ENCODE data around the gene COLEC12.
A peak's percentile ranks its signal among the peaks of the same experiment; 100 is the strongest.
"Not testable (repeated sequence)": the region's sequence is repeated elsewhere in the genome, so short reads cannot be mapped to it uniquely, and the experiment has no call there.

COLEC12 gene

DNA sequence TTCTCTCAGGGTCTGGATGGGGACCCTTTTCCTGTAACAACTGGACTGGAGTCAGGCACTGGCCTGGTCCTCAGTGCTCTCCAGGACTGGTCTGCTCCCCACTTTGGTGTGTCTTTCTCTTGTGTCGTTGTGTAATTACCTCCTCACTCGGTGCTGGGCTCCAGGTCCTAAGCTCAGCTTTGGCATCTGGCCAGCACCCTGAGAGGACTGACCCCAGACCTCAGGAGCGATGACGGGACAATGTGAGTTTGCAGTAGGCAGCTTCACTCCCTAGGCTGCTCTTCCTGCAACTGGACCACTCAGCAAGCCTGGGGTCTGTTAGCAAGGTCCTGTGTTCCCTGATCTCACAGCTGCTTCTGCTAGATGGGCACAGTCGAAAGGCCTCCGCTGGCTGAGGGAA is 93.8 kb downstream of the COLEC12 start:
- no peak for DNase-seq

DNA sequence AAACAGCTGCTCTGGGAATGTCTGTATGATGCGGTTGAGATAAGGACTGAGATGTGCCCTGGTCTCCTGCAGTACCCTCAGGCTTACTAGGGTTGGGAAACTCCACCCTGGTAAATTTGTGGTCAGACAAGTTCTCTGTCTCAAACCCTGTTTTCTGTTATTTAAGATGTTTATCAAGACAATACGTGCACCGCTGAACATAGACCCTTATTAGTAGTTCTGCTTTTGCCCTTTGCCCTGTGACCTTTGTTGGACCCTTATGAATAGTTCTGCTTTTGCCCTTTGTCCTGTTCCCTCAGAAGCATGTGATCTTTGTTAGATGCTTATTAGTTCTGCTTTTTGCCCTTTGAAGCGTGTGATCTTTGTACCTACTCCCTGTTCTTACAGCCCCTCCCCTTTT is 95.5 kb downstream of the COLEC12 start:
- DNase-seq = not testable (repeated sequence)

DNA sequence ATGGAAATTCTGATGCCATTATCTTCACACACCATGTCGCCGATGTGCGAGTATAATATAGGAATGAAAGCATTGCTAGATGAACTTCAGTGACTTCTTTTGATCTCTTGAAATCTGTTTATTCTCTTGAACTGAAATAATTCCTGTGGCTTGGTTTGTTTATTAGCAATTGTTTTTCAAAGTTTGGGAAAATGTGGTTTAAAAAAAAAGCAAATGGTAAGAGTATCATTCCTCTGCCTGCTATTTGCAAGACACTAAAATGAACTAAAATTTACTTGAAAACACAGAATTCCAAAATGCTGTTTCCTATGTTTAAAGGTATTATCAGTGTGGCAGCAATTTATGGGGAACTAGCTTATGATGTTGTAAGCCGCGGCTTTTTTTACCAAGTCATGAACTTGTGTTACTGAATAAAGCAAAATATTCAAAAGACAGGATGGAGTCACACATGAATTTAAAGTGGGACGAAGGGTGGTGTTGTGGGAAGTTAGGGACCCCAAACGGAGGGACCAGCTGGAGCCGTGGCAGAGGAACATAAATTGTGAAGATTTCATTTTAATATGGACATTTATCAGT is 96.4 kb downstream of the COLEC12 start:
- DNase-seq = no peak

DNA sequence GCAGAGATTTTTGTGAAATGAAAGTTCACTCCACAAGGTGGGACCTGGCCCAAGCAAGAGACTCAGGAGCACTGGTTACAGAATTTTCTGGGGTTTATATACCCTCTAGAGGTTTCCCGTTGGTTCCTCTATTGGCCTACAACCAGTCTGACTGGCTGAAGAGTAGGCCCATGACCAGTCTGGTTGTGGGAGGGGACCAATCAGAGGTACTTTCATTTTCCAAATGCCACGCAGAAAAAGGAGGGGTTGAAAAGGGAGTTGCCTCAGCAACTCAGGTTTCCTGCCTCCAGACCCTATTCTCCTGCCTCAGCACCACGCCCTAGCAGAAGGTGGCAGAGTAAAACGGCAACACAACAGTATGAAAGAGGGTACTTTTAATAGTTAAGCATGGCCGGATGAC is 98.4 kb downstream of the COLEC12 start:
- no peak for DNase-seq

DNA sequence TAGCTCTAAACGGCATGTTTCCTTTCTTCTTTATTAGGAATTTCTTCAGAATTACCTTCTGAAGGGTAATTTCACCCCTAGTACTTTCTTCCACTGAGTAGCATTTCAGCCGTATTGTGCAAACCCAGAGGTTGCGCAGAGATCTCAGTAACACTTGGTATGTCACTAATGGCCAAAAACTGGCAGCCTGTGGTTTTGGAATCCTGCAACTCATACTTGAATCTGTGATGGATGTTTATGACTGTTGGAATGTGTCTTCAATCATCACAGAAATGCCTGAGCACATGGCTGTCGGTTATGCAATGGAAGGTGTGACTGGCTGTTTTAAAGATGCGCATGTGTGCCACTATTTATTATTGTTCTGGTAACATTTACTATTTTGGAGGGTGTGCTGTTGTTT is 100.0 kb downstream of the COLEC12 start:
- no peak for DNase-seq

DNA sequence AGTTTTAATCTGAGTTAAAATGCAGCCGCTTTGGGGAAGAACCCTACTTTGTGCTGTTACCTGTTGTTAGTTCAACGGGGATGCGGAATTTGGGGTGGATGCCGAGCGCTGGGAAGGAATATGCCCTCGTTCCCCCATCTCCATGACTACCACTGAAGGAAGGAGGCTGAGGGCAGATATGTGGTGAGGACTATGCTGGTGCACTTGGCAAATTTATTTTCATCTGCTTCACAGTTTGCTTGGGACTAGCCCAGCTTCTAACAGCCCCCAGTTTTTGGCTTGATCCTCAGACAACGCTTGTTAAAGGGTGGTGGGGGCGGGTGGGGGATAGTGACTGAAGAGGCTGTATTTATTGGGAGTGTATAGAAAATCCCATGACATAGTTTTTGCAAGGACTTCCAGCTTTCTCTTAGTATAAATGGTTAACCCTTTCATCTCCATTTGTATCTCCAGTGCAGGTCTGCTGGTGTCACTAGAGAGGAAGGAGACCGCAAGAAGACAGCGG is 100.8 kb downstream of the COLEC12 start:
- DNase-seq = no peak

DNA sequence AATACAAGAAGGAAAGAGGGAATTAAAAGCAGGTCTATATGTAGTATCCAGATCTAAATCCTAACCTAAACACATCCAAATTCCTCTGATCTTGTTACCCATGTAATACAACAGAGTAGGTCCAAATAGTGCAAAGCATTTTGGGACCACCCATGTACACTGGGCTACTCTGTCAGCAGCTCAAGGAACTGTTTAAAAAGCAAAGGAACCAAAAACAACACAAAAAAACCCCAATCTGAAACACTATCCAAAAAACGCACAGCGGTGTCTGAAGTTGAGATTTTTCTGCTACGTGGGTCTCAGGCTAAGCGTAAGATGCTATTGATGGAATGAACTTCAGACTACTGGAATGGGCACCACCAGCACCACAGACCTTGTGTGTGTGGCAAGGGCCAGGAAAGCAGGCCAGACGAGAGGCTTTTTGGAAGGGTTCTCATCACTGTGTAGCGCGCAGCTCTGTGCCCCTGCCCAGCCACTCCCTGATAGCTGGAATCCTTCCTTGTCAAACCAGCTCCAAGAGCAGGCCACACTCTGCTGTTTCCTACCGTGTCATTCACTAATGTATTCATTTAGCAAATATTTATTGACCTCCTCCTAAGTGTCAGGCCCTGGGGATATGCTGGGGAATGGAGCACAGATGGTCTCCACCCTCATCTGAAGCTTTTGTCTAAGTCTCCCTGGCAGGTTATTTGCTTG is 101.4 kb downstream of the COLEC12 start:
- DNase-seq = no peak

DNA sequence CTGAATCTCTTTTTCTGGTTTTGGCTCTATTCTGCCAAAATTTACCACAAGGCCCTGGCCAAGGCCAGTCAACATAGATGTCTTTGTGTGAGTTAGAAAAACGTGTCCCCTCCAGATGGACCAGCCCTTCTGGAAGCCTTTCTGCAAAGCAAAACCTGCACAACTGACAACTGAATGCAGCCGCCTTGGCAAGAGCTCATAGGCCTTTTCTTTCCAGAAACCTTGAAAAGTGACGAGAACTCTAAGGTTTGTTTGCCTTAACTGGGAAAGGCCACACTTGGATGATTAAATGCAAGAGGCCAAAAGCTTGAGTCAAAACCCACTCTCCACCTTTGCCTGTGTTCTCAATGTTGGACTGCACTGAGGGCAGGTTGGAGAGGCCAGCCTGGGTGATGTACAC is 103.9 kb downstream of the COLEC12 start:
- no peak for DNase-seq

DNA sequence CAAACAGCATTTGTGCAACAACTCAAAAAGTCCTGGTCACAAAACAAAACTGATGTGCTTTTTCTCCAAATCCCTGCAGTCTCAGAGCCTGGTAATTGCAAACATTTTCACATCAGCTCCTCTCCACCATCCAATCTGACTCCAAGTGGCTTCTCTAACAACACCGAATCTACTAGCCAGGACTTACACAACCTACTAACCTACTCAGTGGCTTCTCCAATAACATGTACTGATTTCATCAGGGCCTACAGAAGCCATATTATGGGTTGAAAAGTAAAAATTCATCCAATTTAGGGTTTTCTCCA is 104.3 kb downstream of the COLEC12 start:
- no peak for DNase-seq

DNA sequence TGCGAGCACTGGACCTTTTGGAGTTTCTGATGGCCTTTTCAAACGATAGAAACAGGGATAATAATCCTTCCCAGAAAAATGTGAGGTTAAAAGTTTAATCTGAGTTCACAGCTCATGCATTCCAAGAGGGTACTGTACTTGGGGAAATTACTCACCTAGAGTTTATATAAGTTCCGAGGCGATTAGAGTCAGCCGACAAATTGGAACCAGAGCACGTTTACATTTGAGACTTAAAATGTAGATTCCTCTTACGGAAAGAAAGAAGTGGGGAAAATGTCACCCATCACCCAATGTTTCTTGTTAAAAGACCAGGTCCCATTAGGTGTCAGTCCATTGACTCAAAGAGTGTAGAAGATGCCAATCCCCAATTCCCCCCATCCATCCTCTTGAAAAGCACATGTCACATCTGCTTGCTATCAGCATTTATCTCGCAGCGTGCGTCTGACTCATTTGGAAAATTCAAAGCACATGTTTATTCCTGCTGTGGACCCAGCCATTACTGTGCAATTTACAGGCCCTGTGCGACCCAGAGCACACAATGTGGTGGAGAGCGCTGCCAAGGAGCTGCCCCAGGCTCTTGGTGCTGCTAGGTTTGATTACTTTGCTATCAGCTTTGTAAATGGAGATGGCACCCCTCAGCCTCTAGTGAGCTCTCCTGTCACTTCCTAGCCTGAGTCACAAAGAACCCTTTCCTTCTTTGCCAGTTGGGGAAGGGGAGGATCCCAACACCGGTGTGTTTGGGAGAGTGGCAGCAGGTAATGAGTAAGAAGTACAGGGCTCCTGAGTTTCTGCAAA is 104.8 kb downstream of the COLEC12 start:
- no peak for DNase-seq

DNA sequence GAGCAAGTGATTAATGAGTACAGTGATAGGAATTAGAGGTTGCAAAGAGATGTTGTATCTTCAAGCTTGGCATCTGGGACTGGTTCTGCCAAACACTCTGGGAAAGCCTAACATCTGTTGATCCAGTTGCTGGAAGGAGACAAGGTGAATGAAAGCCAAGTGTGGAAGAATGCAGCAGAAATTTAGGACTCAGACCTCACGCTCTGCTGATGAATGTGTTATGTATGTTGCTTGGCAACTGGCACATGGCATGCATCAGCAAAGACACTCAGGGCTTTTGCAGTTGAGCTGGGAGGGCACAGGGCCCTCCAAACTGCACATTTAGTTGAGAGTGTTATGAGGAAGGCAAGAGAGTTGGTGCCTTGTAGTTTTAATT is 105.5 kb downstream of the COLEC12 start:
- peak; percentile 16 for DNase-seq

DNA sequence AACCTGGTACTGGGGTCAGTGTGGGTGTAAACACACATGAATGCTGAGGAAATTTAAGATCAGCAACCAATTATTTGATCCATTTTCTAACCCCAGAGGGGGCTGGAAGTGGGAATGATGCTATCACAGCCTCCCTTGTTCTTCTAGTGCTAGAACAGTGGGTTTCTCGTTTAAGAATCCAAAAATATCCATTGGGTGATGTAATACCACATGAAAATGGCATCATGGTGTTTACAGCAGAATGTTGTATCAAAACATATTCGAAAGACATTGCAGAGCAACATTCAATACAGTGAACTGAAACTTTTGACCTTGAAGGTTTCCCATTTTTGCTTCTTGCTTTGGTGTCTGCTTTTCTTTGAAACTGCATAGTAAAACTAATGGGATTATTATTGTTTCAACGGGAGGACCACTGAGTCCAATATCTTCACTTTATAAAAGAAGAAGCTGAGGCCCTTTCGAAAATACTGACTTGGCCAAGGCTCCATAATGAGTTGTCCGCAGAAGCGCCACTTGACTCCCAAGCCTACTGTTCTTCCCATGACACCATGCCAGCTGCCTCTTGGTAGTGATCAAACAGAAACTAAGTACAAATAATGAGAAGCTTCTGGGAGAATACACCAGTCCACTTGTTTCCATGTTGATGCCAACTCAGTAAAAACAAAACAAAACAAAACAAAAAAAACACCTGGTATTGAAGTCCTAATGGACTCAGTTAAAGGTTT is 106.1 kb downstream of the COLEC12 start:
- DNase-seq = no peak

DNA sequence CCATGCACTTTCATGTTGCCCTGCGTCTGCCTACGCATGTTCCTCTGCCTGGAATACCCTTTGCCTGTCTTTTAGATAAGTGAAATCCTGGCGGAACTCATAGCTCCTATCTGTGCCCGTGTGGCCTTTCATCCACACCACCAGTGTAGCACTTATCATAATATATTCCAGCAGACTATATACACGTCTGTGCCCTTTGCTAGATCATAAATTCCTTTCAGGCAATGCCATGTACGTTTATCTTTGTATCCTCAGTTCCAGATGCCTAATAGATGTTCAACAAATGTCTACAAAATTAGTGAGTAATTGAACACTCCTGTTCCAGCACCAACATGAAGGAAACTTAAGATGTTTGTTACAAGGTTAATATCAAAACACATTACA is 106.9 kb downstream of the COLEC12 start:
- no peak for DNase-seq

DNA sequence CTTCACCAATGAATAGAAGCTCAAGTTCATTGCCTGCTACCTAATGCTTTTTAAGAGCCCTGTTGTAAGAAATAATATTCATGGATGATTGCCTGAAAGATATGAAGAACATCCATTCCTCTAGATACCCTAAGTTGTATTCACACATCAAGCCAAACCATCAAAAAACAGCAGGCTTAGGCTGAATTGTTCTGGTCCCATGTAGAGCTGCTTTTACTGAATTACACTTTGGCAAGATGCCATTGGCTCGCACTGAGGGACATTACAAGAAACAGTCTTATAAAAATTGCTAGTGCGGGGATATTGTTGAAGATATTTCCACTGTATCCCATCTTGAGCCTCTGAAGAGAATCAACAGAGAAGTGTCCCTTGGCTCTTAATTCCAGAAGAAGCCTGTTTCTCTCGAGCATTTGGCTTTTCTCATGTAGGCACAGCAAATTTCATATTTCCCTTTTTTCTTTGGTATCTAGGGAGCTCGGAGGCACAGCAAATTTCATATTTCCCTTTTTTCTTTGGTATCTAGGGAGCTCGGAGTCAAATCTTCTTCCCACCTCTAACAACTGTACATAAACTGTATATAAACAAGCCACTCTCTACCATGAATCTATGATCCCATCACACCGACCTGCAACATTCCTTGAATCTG is 107.5 kb downstream of the COLEC12 start:
- DNase-seq = no peak

DNA sequence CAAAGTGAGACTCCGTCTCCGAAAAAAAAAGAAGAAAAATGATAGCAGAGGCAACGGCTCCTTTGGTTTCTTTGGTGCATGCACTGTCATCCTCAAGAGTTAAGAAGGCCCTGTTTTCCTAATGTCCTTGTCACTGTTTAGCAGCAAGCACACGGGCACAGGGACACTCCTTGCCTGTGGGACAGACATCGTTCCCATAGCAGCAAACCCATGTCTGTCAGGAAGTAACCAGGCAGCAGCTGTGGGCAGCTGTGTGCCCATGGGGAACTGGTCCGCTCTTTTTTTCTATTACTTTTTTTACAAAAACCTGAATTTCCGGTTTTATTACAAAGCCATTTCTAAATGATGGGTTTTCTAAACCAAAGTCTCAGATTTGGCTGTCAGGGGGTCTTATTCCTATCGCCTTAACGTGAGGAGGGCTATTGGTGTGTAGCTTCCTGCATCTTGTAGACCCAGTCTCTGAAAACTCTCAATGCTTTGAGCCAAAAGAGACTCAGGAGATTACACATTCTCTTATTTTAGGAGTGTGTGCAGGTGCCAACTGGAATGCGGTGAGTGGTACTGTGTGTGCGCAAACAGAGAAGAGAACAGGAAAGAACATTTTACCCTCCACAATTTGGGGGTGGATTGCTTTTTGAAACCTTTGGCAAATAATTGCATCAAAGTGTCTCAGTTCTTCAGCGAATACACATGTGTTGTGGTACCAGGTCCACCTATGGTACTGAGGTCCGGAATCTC is 109.6 kb downstream of the COLEC12 start:
- DNase-seq = no peak

DNA sequence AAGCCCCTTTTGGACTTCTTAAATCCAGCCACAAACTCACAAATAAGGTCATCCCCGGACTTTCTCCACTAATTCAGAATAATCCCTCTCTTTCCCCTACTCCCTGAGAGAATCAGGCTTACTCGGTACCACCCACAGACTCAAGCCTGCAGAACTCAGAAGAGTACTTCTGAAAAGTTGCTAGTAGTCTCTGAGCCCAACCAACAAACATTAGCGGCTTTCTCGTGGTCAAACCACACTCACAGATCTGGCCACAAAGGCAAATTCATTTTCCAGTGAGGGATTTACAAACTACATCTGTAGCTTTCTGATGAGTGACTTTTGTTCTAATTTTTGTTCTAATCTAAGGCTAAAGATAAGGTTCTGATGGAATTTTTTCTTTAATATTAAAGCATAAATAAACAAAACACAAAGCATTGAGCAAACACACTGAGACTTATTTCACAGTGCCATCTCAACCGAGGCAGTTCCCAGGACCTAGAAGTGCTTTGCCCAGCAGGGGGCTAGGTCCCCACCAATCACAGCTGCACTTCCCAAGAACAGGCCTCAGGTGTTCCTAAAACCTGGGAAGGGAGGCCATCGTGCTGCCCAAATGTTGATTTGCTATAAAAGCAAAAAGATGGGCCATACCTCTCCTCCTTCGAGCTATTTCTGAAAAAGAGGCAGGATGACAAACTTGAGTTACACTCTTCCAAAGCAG is 110.7 kb downstream of the COLEC12 start:
- no peak for DNase-seq

DNA sequence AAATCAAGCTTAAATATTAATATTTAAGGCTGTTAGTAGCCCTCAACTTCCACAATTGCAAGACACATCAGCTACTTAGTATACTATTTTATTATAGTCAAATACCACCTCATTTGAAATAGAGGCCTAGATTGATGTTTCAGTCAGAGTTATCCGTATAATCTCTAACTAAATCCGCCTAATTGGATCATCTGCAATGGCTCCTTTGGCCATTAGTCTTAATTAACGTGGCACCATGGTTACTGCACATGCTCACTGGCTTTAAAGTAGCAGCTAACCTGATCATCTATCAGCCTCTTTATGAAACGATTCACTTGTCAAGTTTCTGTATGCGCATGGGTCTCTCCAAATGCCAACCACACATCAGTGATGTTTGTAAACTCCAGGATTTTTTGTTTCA is 112.3 kb downstream of the COLEC12 start:
- DNase-seq = no peak

DNA sequence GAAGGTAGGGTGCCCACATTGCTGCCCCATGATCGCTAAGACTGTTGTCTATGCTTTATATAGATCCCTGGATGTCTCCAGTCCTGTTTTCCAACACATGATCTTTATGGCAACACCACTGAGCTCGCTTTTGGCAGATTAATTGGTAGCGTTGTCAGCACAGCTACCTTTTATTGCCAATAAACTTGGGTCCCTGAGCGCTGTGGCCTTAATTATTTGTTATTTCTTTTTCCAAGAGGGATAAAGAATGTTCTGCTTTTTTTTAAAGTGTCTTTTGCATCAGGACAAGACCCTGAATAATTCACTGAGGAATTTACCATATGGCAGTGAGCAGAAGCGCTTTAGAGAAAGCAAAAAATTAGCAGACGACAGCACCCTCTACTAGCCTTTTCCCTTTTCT is 113.5 kb downstream of the COLEC12 start:
- no peak for DNase-seq

DNA sequence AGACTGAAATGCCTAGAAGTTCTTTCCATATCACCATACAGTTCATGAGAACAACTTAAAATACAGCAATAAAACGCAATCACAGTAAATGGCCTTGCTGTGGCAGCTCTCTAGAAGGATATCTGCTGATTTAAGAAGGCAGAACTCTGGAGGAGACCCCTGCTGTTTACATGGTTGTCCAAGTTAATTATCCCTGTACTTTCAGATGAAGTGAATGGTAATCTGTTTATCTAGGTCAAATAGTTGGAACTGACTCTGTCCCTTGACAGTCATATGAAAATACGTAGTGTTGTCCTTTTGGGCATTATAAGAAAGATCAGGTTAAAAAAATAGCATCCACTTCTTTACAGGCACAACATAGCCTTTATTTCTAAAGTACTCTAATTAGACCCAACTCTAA is 115.6 kb downstream of the COLEC12 start:
- DNase-seq = no peak

DNA sequence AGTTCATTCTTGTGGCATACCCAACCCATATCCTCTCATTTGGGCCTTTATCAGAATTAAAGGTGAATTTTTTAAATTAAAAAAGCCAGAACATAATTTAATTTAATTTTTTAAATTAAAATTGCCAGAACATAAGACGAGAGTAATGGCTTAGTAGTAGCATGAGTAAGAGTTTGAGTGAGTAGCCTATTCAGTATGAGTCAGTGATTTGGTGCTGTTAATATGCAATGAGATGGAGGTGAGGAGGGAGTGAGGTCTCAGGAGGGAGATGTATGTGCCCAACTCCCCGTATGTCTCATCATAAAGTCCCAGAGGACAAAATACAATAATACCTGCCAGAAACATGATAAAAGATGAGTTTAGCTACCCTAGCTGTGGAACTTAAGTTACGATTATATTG is 117.4 kb downstream of the COLEC12 start:
- DNase-seq = no peak

DNA sequence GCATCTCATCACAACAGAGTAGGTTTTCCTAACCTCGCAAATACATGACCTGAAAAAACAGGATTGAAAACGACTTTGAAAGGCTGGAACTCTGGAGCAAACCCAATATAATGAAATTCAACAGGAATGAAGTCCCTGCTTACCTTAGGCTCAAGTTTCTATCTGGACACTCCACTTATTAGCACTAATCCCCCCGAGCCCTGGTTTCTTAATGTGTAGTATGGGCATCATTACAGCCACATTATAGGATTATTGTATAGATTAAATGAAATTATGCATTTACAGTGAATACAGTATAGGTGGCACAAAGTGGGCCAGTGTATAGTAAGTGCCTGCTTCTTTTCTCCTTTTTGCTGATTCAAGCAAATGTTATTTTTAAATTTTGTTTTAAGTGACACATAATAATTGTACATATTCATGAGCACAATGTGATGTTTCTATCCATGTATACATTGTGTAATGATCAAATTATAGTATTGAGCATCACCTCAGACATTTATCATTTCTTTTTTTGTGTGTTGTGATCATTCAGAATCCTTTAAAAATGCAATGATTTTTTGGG is 118.0 kb downstream of the COLEC12 start:
- no peak for DNase-seq
